RWPE1 (cell line): Measurements from ENCODE around the gene SERTAD2.

Source experiments
- CTCF ChIA-PET: fragments of 350-600 bp; sonication (Branson Sonifier 250); formaldehyde crosslinking; extraction: SDS; loops from one replicate; lab custom pipeline; 2021; lab: Yijun Ruan, JAX
- POLR2A ChIA-PET: fragments of 400-600 bp; formaldehyde crosslinking; extraction: SDS; loops from one replicate; lab custom pipeline; 2020; ENCODE audit warnings: antibody characterized with exemption; ENCODE audit not compliant: low non-redundant PET; lab: Yijun Ruan, JAX
- DNase-seq: peaks from one replicate; pipeline ENCODE4 v3.0.0; 2012; ENCODE audit warnings: low spot score
- H3K27ac ChIP-seq: fragments of 450-650 bp; 2 replicates; pipeline ENCODE4 v1.5.1; 2017
- CTCF ChIP-seq: fragments of 450-650 bp; conservative IDR thresholded peaks from 2 replicates; pipeline ENCODE4 v1.5.1; 2017; ENCODE audit warnings: low read depth, mild to moderate bottlenecking

The SERTAD2 gene

GRCh38 chr2:64639691-64640090, 14.0 kb downstream of the SERTAD2 start:
- ChIA-PET CTCF (interaction anchor here (0.7 kb wide), 1 partner anchor 13 kb away, joined by 3 read pairs; no protein-coding TSS in a partner anchor), POLR2A (no interaction called here)
- no peak for TF ChIP-seq CTCF
- H3K27ac ChIP-seq: no peak overlapping the region; the same call in 1 of the 2 replicates
- DNase-seq: no peak

DNA sequence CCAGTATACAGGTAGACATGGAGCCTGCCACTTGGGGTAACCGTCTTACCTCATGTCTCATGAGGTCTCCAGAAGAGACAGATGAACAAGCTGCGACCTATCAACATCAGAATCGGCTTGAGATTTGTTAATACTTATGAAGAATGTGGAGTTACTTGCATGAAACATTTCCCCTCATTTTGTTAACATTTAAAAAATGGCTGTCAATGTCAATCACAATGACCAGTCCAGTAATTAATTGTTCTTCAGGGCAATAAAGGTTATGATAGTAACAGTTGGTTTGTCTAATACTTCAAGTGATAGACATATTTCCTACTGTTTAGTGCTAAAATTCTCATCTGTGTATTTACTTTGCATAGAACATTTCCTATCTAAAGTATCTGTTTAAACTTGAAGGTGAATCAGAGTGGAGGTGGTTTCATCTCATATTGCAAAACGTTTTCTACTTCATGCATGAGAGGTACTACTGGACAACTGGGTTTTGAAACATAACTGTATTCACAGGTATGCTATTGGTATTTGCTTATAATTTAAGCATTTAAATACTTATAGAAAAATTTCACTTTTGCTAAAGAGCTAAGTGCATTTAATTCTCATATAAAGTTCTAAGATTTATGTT, 15.1 kb downstream of the SERTAD2 start:
- H3K27ac ChIP-seq: no peak overlapping the region
- ChIA-PET CTCF (interaction anchor here (0.6 kb wide), 1 partner anchor 235 kb away, joined by 3 read pairs; no protein-coding TSS in a partner anchor), POLR2A (no interaction called here)
- no peak for DNase-seq
- no peak for TF ChIP-seq CTCF

DNA sequence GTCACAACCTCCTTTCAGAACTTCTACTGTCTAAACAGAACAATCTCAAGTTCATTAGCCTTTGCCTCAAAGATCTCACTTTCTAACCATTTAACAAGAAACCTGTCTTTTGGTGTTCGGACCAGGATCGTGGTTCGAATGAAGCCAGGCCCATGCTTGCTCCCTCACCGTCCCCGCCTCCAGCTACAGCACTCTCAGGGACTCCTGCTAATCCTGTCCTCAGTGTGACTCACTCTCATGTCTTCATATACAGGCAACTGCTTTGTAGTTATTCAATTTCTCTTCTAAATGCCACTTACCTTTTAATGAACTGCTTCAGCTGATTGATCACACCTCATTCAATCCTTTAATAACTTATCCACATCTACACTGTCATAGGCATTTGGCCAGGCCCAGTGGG, 15.8 kb downstream of the SERTAD2 start:
- CTCF ChIA-PET: interaction anchor here (0.6 kb wide), 1 partner anchor 235 kb away, joined by 3 read pairs; no protein-coding TSS in a partner anchor
- peak overlapping the region; percentile 63 for H3K27ac ChIP-seq
- no peak for TF ChIP-seq CTCF
- POLR2A ChIA-PET: no interaction called here
- DNase-seq: no peak

DNA sequence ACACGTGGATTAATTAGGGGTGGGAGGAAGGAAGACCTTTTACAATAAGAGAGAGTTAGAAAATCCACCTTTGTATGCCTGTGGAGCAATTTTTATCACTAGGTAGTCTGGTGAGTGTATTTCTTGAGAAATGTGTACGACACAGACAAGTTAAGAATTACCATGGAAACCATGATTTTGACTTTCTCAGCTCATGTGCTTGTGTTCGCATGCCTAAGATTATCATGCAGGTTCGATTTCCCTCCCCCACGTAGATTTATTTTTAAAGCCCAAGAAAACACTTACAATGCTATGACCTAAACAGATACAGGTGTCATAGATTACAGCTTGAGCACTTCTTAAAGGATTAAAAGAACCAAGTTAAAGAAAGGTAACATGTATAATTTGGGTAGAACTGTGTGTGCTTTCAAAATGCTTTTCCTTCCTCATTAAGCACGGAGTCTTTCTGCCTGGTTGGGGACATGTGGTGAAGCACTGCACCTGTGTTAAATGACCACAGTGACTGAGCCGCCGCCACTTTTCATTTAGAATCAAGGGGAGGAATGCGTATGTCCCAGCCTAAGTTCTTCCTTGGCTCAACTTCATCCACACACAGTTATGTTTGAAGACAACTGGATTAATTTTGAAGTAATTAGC, 16.6 kb downstream of the SERTAD2 start:
- CTCF ChIA-PET: interaction anchor here (1.2 kb wide), 1 partner anchor 50 kb away, joined by 3 read pairs; no protein-coding TSS in a partner anchor
- no peak overlapping the region for H3K27ac ChIP-seq
- POLR2A ChIA-PET: no interaction called here
- no peak for DNase-seq
- TF ChIP-seq CTCF: no peak

GRCh38 chr2:64635976-64636911, 17.5 kb downstream of the SERTAD2 start:
- CTCF ChIA-PET: interaction anchor here (1.2 kb wide), 1 partner anchor 49 kb away, joined by 3 read pairs; no protein-coding TSS in a partner anchor
- no peak for TF ChIP-seq CTCF
- POLR2A ChIA-PET: no interaction called here
- H3K27ac ChIP-seq: peak overlapping the region; percentile 16; the same call in 1 of the 2 replicates
- no peak for DNase-seq
